ENCODE data around the gene UGGT1.
"Not testable (repeated sequence)": the region's sequence is repeated elsewhere in the genome, so short reads cannot be mapped to it uniquely, and the experiment has no call there.

The UGGT1 gene

GRCh38 chr2:128180031-128180430, 89.0 kb downstream of the UGGT1 start:
- no peaks in the 10 kb centered on the region for H3K27me3 Mint-ChIP-seq
- ATAC-seq (replicated peaks; ENCODE audit: extremely low read depth, poor library complexity, severe bottlenecking): no peak

DNA sequence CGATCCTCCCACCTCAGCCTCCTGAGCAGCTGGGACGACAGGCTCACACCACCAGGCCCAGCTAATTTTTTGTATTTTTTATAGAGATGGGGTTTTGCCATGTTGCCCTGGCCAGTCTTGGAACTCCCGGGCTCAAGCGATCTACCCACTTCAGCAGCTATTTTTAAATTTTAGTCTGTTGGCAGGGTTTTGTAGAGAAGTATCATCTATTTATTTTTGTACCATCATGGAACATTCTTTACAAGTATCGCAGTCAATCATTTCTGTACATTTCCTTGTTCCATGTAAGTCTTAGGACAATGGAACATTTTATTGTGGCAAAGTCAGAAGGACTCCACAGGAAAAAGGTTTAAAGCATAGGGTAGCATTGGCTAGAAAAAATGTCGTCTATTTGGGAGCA, 94.6 kb downstream of the UGGT1 start:
- no peaks in the 10 kb centered on the region for H3K4me1 Mint-ChIP-seq
- H3K36me3 Mint-ChIP-seq (ENCODE audit: insufficient read depth): peaks cover 58% of the 10 kb centered on the region
- H3K27ac Mint-ChIP-seq (ENCODE audit: low read depth): no peak overlapping the region
- no peak overlapping the region for H3K4me3 Mint-ChIP-seq
- H3K9me3 Mint-ChIP-seq: no peaks in the 10 kb centered on the region
- ATAC-seq (replicated peaks; ENCODE audit: extremely low read depth, poor library complexity, severe bottlenecking): no peak
- no peaks in the 10 kb centered on the region for H3K27me3 Mint-ChIP-seq
- DNase-seq (ENCODE audit: low spot score in 2 of 2): no peak

More at GRCh38 chr2:128180031-128180430, 89.0 kb downstream of the UGGT1 start:
- no peak overlapping the region for H3K4me3 Mint-ChIP-seq
- no peaks in the 10 kb centered on the region for H3K9me3 Mint-ChIP-seq
- no peak for DNase-seq (ENCODE audit: low spot score in 2 of 2)
- no peak overlapping the region for H3K27ac Mint-ChIP-seq (ENCODE audit: low read depth)
- no peaks in the 10 kb centered on the region for H3K4me1 Mint-ChIP-seq
- H3K36me3 Mint-ChIP-seq (ENCODE audit: insufficient read depth): peaks cover 73% of the 10 kb centered on the region

GRCh38 chr2:128187032-128187654, 96.1 kb downstream of the UGGT1 start:
- Mint-ChIP-seq H3K9me3 (no peaks in the 10 kb centered on the region), H3K4me1 (no peaks in the 10 kb centered on the region), H3K36me3 (ENCODE audit: insufficient read depth) (peaks cover 61% of the 10 kb centered on the region), H3K27ac (ENCODE audit: low read depth) (no peak overlapping the region), H3K27me3 (no peaks in the 10 kb centered on the region), H3K4me3 (no peak overlapping the region)
- no peak for DNase-seq (ENCODE audit: low spot score in 2 of 2)
- no peak for ATAC-seq (replicated peaks; ENCODE audit: extremely low read depth, poor library complexity, severe bottlenecking)

- H3K4me1 Mint-ChIP-seq: peaks cover 16% of the 10 kb centered on the region
- ATAC-seq (replicated peaks; ENCODE audit: extremely low read depth, poor library complexity, severe bottlenecking) (no peak), DNase-seq (ENCODE audit: low spot score in 2 of 2) (no peak)
- H3K36me3 Mint-ChIP-seq (ENCODE audit: insufficient read depth): peaks cover 20% of the 10 kb centered on the region
- H3K4me3 Mint-ChIP-seq: no peak overlapping the region
- no peak overlapping the region for H3K27ac Mint-ChIP-seq (ENCODE audit: low read depth)
- H3K9me3 Mint-ChIP-seq: no peaks in the 10 kb centered on the region
- H3K27me3 Mint-ChIP-seq: no peaks in the 10 kb centered on the region
Measured at GRCh38 chr2:128195435-128195984, 104.5 kb downstream of the UGGT1 start.

- no peaks in the 10 kb centered on the region for H3K9me3 Mint-ChIP-seq
- H3K36me3 Mint-ChIP-seq (ENCODE audit: insufficient read depth): peaks cover 15% of the 10 kb centered on the region
- DNase-seq (ENCODE audit: low spot score in 2 of 2) (no peak), ATAC-seq (replicated peaks; ENCODE audit: extremely low read depth, poor library complexity, severe bottlenecking) (no peak)
- no peak overlapping the region for H3K4me3 Mint-ChIP-seq
- peaks cover 16% of the 10 kb centered on the region for H3K4me1 Mint-ChIP-seq
- H3K27me3 Mint-ChIP-seq: no peaks in the 10 kb centered on the region
- peak overlapping the region; percentile 29 for H3K27ac Mint-ChIP-seq (ENCODE audit: low read depth)
Measured at GRCh38 chr2:128196026-128196425, 105.0 kb downstream of the UGGT1 start.

DNA sequence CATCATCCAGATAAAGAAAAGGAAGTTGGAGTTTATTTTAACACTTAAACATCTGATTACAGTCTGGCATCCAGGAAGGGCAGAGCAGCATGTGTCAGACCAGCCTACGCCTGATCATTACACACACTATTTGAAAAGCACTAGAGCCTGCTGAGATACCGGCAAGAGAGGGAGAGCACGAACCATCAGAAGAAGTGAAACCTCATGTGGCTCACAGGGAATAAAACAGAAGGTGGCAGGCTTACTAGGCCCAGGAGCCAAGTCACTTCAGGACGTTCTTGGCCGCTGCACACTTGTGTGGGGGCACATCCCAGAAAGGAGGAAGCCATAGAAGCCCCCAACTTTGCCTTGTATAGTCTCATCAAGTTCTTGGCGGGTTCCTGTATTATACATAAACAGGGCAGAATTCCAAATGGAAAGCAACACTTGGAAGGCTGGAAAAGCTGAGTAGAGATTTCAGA, 105.5 kb downstream of the UGGT1 start:
- Mint-ChIP-seq H3K27ac (ENCODE audit: low read depth) (peak overlapping the region; percentile 29), H3K4me3 (no peak overlapping the region), H3K36me3 (ENCODE audit: insufficient read depth) (peaks cover 11% of the 10 kb centered on the region), H3K9me3 (no peaks in the 10 kb centered on the region), H3K27me3 (no peaks in the 10 kb centered on the region), H3K4me1 (peaks cover 16% of the 10 kb centered on the region)
- DNase-seq (ENCODE audit: low spot score in 2 of 2): no peak
- ATAC-seq (replicated peaks; ENCODE audit: extremely low read depth, poor library complexity, severe bottlenecking): no peak

DNA sequence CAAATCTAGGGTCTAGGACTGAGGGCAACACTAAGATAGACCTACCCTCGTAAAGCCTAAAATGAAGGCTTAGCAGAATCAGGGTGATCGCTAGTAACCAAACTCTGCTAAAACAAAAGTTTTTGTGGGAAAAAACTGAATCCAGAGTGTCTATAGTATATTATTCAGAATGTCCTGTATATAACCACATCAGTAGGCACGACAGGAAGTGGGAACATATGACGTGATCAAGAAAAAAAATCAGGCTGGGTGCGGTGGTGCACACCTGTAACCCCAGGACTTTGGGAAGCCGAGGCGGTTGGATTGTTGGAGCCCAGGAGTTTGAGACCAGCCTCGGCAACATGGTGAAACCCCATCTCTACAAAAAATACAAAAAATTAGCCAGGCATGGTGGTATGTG, 106.1 kb downstream of the UGGT1 start:
- DNase-seq (ENCODE audit: low spot score in 2 of 2) (no peak), ATAC-seq (replicated peaks; ENCODE audit: extremely low read depth, poor library complexity, severe bottlenecking) (no peak)
- Mint-ChIP-seq H3K36me3 (ENCODE audit: insufficient read depth) (peaks cover 6% of the 10 kb centered on the region), H3K9me3 (no peaks in the 10 kb centered on the region), H3K4me1 (peaks cover 16% of the 10 kb centered on the region), H3K27ac (ENCODE audit: low read depth) (no peak overlapping the region), H3K27me3 (no peaks in the 10 kb centered on the region), H3K4me3 (no peak overlapping the region)

DNA sequence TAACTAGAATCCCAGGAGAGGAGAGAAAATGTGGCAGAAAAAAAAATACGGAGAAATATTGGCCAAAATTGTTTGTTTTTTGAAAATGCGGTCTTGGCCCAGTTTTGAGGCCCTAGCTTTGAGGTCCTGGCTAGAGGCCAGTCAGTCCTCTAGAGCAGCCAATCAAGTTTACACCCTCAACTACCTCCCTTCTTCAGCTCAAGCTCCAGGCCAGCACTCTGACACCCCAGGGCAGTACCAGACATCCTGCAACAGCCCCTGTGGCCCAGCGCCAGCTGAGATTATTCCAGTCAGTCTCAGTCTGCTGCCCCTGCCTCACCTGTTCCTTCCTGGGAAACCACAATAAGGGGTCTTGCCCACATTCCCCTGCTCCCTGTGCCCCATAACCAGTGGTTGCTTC, 107.7 kb downstream of the UGGT1 start:
- H3K4me3 Mint-ChIP-seq: no peak overlapping the region
- no peaks in the 10 kb centered on the region for H3K9me3 Mint-ChIP-seq
- H3K27me3 Mint-ChIP-seq: no peaks in the 10 kb centered on the region
- DNase-seq (ENCODE audit: low spot score in 2 of 2): no peak
- peaks cover 16% of the 10 kb centered on the region for H3K4me1 Mint-ChIP-seq
- H3K36me3 Mint-ChIP-seq (ENCODE audit: insufficient read depth): no peaks in the 10 kb centered on the region
- no peak for ATAC-seq (replicated peaks; ENCODE audit: extremely low read depth, poor library complexity, severe bottlenecking)
- H3K27ac Mint-ChIP-seq (ENCODE audit: low read depth): no peak overlapping the region

DNA sequence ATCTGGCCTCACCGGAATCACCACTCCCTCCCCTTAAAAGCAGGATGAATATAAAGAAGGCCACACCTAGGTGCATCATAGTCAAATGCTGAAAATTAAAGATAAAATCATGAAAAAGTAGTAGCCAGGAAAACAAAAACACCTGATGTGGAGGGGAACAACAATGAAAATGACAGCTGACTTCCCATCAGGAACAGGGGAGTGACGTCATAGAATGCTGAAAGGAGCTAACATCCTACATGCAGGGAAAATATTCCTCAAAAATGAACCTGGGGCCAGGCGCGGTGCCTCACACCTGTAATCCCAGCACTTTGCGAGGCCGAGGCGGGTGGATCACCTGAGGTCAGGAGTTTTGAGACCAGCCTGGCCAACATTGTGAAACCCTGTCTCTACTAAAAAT, 108.1 kb downstream of the UGGT1 start:
- H3K4me3 Mint-ChIP-seq: no peak overlapping the region
- DNase-seq (ENCODE audit: low spot score in 2 of 2): no peak
- H3K4me1 Mint-ChIP-seq: peaks cover 16% of the 10 kb centered on the region
- ATAC-seq (replicated peaks; ENCODE audit: extremely low read depth, poor library complexity, severe bottlenecking): no peak
- no peaks in the 10 kb centered on the region for H3K27me3 Mint-ChIP-seq
- H3K27ac Mint-ChIP-seq (ENCODE audit: low read depth): no peak overlapping the region
- no peaks in the 10 kb centered on the region for H3K36me3 Mint-ChIP-seq (ENCODE audit: insufficient read depth)
- no peaks in the 10 kb centered on the region for H3K9me3 Mint-ChIP-seq

DNA sequence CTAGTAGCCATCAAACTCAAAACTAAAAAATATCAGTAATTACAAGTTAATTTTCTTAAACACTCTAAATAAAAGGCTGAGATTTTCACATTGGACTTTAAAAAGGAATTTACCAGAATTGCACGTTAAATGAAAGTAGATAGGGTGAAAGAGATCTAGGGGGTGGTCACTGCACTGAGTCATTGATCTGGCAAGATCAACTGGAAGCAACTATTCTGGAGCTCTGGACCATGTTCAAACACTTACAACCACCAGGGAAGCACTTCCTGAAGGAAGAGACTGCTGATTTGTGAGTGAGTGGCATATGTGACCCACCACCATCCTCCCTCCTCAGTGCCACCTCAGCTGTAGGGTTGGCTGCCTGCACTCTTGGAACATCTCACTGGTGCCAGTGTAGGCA, 111.8 kb downstream of the UGGT1 start:
- H3K4me1 Mint-ChIP-seq: no peaks in the 10 kb centered on the region
- H3K4me3 Mint-ChIP-seq: no peak overlapping the region
- H3K9me3 Mint-ChIP-seq: no peaks in the 10 kb centered on the region
- H3K27ac Mint-ChIP-seq (ENCODE audit: low read depth): no peak overlapping the region
- DNase-seq (ENCODE audit: low spot score in 2 of 2) (no peak), ATAC-seq (replicated peaks; ENCODE audit: extremely low read depth, poor library complexity, severe bottlenecking) (no peak)
- peaks cover 1% of the 10 kb centered on the region for H3K36me3 Mint-ChIP-seq (ENCODE audit: insufficient read depth)
- no peaks in the 10 kb centered on the region for H3K27me3 Mint-ChIP-seq

DNA sequence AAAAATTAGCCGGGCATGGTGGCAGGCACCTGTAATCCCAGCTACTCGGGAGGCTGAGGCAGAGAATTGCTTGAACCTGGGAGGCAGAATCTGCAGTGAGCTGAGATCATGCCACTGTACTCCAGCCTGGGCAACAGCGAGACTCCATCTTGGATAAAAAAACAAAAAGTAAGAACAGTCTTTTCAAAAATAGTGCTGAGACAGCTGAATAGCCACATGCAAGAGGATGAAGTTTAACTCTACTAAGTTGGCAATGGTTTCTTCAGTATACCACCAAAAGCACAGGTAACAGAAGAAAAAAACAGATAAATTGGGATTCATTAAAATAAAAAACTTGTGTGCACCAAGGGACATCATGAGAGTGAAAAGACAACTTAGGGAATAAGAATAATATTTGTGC, 115.2 kb downstream of the UGGT1 start:
- ATAC-seq (replicated peaks; ENCODE audit: extremely low read depth, poor library complexity, severe bottlenecking) (no peak), DNase-seq (ENCODE audit: low spot score in 2 of 2) (no peak)
- H3K9me3 Mint-ChIP-seq: no peaks in the 10 kb centered on the region
- no peaks in the 10 kb centered on the region for H3K4me1 Mint-ChIP-seq
- H3K36me3 Mint-ChIP-seq (ENCODE audit: insufficient read depth): peaks cover 1% of the 10 kb centered on the region
- H3K4me3 Mint-ChIP-seq: no peak overlapping the region
- no peaks in the 10 kb centered on the region for H3K27me3 Mint-ChIP-seq
- H3K27ac Mint-ChIP-seq (ENCODE audit: low read depth): no peak overlapping the region

DNA sequence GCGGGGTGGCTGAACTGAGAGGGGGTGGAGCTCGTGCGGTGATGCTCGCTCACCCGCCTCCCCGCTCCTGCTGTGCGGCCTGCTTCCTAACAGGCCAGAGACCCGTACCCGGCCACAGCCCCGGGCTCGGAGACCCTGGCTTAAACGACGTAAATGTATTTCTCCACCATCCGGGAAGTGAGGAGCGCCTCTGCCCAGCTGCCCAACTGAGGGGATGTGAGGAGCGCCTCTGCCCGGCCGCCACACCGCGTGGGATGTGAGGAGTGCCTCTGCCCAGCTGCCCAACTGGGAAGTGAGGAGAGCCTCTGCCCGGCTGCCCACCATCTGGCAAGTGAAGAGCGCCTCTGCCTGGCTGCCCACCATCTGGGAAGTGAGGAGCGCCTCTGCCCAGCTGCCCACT, 117.0 kb downstream of the UGGT1 start:
- no peak for ATAC-seq (replicated peaks; ENCODE audit: extremely low read depth, poor library complexity, severe bottlenecking)
- peaks cover 3% of the 10 kb centered on the region for H3K27me3 Mint-ChIP-seq
- H3K9me3 Mint-ChIP-seq: no peaks in the 10 kb centered on the region
- peaks cover 1% of the 10 kb centered on the region for H3K36me3 Mint-ChIP-seq (ENCODE audit: insufficient read depth)
- no peak overlapping the region for H3K27ac Mint-ChIP-seq (ENCODE audit: low read depth)
- DNase-seq (ENCODE audit: low spot score in 2 of 2): no peak
- H3K4me1 Mint-ChIP-seq: no peaks in the 10 kb centered on the region
- no peak overlapping the region for H3K4me3 Mint-ChIP-seq

GRCh38 chr2:128208631-128209324, 117.8 kb downstream of the UGGT1 start:
- not testable (repeated sequence) for H3K9me3 Mint-ChIP-seq; H3K4me3 Mint-ChIP-seq; H3K36me3 Mint-ChIP-seq (ENCODE audit: insufficient read depth); DNase-seq (ENCODE audit: low spot score in 2 of 2); H3K4me1 Mint-ChIP-seq; ATAC-seq (replicated peaks; ENCODE audit: extremely low read depth, poor library complexity, severe bottlenecking); H3K27ac Mint-ChIP-seq (ENCODE audit: low read depth)
- H3K27me3 Mint-ChIP-seq: peaks cover 10% of the 10 kb centered on the region

Data from central memory CD8-positive, alpha-beta T cell (primary cell).